Adipose tissue (tissue), 3 donors: ENCODE measurements around the gene LPA. TPM values are rescaled to one million over a fixed set of nuclear protein-coding genes. Genes with fewer than 3 reads are reported as not detected.
"Not testable (repeated sequence)": the region's sequence is repeated elsewhere in the genome, so short reads cannot be mapped to it uniquely, and the experiment has no call there.

Experiments
- H3K27ac ChIP-seq: one replicate; pipeline ENCODE4 v1.5.1; 2013; ENCODE audit warnings: low read depth, low read length
- WGBS, 3 donors: extraction: QIAGEN DNeasy Blood & Tissue Kit; methylation state at CpG; one replicate each; pipeline ENCODE4 v1.1.7; 2013; 5-methylcytosine and 5-hydroxymethylcytosine counted together
- polyA plus RNA-seq, 3 donors: library from polyadenylated mRNA; stranded (reverse); fragments of 200-250 nt; gene quantifications; one replicate each; pipeline ENCODE4 v1.2.3, GENCODE V29; 2013
- donor health status: healthy with polysubstance abuse.
- donor health status: Bipolar disorder and iron deficiency.
- donor health status: healthy.

Gene LPA
- polyA plus RNA-seq, 3 donors, result 0.10 TPM; not detected in 2

DNA sequence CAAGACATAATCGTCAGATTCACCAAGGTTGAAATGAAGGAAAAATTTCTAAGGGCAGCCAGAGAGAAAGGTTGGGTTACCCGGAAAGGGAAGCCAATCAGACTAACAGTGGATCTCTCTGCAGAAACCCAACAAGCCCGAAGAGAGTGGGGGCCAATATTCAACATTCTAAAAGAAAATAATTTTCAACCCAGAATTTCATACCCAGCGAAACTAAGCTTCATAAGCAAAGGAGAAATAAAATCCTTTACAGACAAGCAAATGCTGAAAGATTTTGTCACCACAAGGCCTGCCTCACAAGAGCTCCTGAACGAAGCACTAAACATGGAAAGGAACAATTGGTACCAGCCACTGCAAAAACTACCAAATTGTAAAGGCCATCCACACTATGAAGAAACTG is 134.6 kb downstream of the LPA start:
- not testable (repeated sequence) for H3K27ac ChIP-seq
- WGBS, 3 donors, result 73 to 89% (median 86%) methylated on average over 5 of the region's 5 CpGs

DNA sequence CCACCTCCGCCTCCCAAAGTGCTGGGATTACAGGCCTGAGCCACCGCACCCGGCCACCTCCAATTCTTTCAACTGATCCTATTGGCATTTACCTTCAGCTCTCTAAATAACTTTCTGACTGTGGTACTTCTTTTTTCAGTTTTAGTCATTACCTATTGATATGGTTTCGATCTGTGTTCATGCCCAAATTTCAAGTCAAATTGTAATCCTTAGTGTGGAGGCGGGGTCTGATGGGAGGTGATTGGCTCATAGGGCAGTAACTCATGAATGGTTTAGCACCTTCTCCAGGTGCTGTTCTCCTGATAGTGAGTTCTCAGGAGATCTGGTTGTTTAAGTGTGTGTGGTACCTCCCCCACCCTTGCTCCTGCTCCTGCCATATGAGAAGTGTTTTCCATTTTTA is 140.9 kb downstream of the LPA start:
- WGBS, 3 donors, result 93 to 97% (median 96%) methylated on average over 5 of the region's 5 CpGs
- no peak overlapping the region for H3K27ac ChIP-seq

DNA sequence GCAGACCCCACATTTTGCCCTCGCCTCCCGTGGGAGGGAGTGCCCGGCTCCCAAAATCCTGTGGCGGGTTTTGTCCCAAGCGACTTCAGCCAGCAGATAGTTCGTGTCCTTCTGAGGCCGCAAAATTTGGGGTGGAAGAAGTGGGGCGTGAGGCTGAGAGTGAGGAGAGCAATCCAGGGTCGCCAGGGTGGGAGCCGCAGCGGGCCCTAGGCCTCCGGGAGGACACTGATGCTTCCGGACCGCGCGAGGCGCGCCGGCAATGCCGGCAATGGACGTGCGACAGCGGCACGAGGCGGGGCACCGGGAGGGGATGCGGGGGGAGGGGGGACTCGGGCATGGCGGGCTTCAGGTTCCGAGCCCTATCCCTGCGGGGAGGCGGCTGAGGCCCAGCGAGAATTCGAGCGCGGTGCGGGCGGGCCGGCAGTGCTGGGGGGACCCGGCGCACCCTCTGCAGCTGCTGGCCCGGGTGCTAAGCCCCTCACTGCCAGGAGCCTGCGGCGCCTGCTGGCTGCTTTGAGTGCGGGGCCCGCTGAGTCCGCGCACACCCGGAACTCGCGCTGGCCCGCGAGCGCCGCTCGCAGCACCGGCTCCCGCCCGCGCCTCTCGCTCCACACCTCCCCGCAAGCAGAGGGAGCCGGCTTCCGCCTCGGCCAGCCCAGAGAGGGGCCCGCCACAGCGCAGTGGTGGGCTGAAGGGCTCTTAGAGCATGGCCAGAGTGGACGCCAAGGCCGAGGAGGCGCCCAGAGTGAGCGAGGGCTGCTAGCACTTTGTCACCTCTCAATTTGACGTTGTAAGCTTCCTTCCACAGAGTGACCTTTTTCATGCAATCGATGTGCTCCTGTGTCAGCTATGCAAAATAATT is 143.8 kb downstream of the LPA start:
- WGBS, 3 donors, result 0% methylated on average over 63 to 73 of the region's 73 CpGs
- no peak overlapping the region for H3K27ac ChIP-seq

DNA sequence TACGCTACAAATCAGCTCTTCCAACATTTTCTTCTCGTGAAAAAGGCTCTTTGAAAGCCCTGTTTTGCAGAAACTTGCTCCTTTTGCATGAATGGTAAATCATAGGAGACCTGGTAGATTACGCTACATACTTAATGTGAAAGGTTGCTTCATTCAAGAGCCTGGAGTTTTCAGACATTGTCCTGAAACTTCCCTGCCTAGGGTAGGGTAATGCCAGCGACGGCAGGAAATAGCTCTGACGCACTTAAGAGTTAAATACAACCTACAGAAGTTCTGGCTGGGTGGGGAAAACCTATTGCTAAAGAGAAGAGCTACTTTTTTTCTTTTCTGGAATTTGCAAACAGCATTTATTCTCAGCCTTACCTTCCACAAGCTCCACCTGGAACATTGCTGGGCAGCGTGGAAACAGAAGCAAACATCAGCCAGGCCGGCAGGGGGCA is 144.5 kb downstream of the LPA start:
- 23 to 29% (median 27%) methylated on average over 8 of the region's 8 CpGs for WGBS, 3 donors

DNA sequence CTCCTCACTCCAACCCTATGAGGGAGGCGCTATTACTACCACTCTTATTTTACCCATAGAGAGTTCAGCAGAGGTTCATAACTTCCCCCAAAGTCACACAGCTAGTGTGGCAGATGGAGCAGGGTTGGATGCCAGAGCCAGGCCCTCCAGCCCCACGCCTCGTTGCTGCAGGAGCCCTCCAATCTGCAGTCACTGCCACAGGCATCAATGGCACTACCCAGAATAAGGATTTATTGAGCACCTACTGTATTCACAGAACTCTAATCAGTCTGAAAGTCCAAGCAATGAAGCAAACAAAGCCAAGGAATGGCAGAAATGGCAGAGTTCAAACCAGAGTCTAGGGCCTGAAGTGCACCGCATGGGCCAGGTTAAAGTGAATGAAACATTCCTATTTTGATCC is 144.9 kb downstream of the LPA start:
- WGBS, 3 donors, result 80 to 84% (median 82%) methylated on average over 4 of the region's 4 CpGs

More for the DNA sequence above, 144.5 kb downstream of the LPA start:
- no peak overlapping the region for H3K27ac ChIP-seq

DNA sequence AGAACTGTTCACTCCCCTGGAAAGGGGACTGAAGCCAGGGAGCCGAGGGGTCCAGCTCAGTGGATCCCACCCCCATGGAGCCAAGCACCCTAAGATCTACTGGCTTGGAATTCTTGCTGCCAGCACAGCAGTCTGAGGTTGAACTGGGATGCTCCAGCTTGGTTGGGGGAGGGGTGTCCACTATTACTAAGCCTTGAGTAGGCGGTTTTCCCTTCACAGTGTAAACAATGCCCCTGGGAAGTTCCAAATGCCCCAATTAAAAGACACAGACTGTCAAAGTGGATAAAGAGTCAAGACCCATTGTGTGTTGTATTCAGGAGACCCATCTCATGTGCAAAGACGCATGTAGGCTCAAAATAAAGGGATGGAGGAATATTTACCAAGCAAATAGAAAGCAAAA is 150.2 kb downstream of the LPA start:
- no peak overlapping the region for H3K27ac ChIP-seq
- WGBS, 3 donors, result 51 to 69% (median 64%) methylated on average over 3 of the region's 3 CpGs

More for the DNA sequence above, 144.9 kb downstream of the LPA start:
- no peak overlapping the region for H3K27ac ChIP-seq

DNA sequence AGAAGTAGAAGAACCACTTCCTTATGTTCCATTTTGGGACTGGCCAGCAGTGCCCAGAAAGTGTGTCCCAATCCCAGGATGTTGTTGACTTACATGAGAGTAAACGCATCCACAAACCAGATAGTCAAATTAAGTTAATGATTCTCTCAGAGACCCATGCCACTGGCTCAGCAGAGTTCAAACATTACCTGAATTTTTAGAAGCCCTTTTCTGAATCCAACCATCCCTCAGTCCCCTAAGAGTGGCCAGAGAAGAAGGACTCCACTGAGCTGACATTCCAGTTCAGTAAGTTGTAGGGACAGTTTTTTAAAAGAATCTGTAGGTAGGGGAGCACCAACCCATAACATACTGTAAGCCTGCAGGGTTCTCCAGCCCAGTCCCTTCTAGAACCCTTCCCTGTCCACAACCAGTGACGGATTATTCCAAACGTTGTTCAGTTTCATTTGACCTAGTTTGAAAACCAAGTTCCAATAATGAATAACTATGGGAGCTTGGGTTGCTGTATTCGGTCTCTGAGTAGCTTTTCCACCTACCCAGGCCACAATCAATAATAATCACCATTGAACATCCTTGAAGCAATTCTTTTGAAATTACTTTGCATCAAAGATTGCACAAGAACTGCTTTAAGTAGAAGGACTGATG is 153.0 kb downstream of the LPA start:
- WGBS, 3 donors, result 42 to 88% (median 85%) methylated on average over 4 of the region's 4 CpGs
- H3K27ac ChIP-seq, result no peak overlapping the region

DNA sequence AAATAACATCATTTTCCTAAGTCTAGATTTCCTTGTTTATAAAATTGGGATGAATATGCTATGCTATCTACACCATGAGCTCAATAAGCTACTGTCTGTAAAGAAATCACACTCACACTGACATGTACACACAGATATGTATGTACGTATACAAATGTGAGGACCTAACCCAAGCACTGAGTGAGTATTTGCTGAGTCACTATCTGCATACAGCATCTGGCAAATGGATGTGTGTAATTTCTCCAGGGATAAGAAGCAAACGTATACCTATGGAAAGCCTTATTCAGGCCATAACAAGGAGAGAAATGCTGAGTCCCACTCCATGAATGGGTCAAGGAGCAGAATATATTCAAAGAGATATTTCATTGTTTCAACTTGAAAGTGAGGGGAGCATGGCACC is 153.9 kb downstream of the LPA start:
- WGBS, 3 donors, result 35 to 46% (median 43%) methylated on average over 2 of the region's 2 CpGs
- H3K27ac ChIP-seq, result no peak overlapping the region

DNA sequence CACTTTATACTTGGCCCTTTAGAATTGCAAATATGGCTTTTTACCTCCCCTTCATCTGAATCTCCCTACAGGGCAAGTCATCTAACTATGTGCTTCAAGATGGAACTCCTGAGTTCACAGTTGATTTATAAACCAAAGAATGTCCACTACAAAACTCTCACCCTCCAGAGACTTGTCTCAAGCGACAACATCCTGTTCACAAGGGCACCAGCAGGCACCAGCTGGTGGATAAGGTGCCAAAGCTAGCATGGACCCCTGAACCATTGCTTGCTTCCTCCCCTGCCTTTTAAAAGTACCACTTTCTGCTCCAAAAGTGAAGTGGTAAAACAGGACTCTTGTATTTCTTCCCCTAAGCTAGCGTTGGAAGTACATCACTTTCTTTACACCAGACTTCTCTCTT is 154.5 kb downstream of the LPA start:
- H3K27ac ChIP-seq, result peak overlapping the region; percentile 0
- WGBS, 3 donors, result 76 to 82% (median 79%) methylated on average over 2 of the region's 2 CpGs

DNA sequence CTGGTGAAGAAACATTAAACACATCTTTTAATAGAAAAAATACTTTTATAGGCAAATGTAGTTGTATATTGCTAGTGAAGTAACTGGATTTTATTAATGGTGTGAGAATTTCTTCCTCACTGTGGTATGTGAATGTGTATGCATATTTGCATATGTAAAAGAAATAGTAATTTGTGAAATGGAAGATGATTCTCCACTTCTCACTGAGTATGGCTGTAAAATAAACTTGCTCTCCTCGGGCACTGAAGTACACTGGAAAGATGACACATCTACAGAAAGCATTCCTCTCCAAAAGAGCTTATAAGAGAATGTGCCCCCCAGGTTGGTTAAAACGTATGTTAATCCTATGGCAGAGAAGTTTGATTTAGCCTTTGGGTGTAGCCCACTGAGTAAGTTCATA is 155.5 kb downstream of the LPA start:
- H3K27ac ChIP-seq, result no peak overlapping the region
- 68 to 76% (median 71%) methylated on average over 2 of the region's 2 CpGs for WGBS, 3 donors

DNA sequence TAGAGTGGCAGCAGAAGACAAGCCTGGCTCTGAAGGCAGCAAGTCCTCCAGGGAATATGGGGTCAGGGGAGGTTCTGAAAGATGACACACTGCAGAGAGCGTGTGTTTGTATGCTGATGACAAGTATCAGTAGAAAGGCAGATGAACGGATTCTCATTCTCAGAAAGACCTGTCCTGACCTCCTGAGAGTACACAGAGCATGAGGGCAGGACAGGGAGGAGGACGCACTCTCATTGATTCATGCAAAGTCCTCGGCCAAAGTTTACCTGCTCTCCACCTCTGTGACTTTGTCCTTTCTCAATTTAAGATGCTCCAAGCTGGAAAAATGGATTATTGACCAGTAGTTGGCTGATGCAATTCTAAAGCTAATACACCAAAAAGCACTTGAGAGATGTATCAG is 156.7 kb downstream of the LPA start:
- H3K27ac ChIP-seq, result no peak overlapping the region
- 66 to 81% (median 73%) methylated on average over 4 of the region's 4 CpGs for WGBS, 3 donors

DNA sequence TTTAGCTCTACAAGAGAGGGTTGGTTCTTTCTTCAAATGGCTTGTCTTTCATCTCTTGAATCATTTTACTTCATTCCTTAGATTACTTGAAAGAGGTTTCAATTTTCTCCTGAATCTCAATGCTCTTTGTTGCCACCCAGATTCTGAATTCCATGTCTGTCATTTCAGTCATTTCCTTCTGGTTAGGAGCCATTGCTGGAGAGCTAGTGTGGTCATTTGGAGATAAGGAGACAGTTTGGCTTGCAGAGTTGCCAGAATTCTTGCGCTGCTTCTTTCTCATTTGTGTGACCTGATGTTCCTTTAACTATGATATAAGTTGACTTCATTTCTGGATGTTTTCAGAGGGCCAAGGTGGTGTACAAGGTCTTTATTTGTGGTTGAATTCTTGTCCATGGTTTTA is 158.1 kb downstream of the LPA start:
- WGBS, 3 donors, result 90% methylated on average over 1 of the region's 1 CpG
- no peak overlapping the region for H3K27ac ChIP-seq

DNA sequence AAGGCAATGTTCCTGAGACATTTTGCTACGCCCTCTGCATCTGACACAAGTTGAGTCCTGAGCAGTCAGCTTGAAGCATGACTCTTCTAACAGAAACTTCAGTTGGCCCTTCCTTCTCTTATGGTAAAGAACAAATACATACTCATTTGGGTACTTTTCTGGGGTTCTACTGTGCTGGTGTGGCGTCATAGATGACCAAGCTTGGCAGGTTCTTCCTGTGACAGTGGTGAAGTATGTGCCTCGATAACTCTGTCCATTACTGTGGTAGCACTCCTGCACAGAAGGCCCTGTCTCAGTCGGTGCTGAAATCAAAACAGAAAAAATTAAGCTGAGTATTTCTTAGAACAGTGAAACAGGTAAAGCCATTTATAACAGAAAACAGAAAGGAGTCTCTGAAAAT is 163.4 kb downstream of the LPA start:
- 85 to 88% (median 86%) methylated on average over 4 of the region's 4 CpGs for WGBS, 3 donors

DNA sequence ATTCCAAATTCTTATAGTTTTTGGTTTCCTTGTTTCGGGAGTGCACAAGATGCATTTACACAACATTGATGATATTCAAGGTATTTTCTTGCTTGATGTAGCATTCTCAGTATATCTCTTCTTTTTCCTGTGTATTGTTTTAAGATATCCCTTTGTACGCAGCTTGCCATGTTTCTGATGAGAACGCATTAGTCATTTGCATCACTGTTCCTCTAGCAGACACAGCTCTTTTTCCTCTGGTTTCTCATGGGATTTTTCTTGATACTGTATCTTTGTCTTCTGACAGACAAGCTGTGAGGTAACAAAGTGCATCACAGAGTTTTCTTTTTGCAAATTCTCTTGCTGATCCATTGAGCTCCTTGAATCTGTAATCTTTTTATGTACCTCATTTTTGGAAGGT is 169.5 kb downstream of the LPA start:
- 84 to 90% (median 87%) methylated on average over 3 of the region's 3 CpGs for WGBS, 3 donors
- H3K27ac ChIP-seq, result no peak overlapping the region

More for the DNA sequence above, 163.4 kb downstream of the LPA start:
- no peak overlapping the region for H3K27ac ChIP-seq

DNA sequence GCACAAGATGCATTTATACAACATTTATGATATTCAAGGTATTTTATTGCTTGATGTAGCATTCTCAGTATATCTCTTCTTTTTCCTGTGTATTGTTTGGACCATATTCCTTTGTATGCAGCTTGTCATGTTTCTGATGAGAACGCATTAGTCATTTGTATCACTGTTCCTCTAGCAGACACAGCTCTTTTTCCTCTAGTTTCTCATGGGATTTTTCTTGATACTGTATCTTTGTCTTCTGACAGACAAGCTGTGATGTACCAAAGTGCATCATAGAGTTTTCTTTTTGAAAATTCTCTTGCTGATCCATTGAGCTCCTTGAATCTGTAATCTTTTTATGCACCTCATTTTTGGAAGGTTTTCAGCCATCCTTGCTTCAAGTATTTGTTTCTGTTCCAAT is 175.0 kb downstream of the LPA start:
- 82 to 94% (median 87%) methylated on average over 1 of the region's 1 CpG for WGBS, 3 donors
- no peak overlapping the region for H3K27ac ChIP-seq

DNA sequence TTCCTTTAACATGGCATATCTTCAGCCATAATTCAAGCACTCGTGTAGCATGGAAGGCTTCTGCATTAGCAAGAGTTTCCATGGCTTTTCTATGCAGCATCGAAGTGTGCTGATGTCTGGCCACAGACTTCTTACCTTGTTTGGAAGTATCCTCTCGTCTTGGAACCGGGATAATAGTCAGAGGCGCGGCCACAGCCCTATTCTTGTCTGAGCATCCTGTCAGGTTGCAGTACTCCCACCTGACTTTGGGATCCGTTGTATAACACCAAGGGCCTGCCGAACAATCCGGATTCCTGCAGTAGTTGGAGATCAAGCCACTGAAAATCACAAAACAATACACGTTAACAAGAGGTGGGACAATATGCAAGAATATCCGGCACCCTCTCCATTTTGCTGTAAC is 177.0 kb downstream of the LPA start:
- 83 to 93% (median 91%) methylated on average over 11 of the region's 11 CpGs for WGBS, 3 donors

More for the DNA sequence above, 177.0 kb downstream of the LPA start:
- no peak overlapping the region for H3K27ac ChIP-seq
